ENCODE measurements around the gene XRN1. TPM values are rescaled to one million over a fixed set of nuclear protein-coding genes. Genes with fewer than 3 reads are reported as not detected.

XRN1 gene
- total and polyA plus RNA-seq, 9 donors: 7.6 to 49.9 (median 42.4) TPM

DNA sequence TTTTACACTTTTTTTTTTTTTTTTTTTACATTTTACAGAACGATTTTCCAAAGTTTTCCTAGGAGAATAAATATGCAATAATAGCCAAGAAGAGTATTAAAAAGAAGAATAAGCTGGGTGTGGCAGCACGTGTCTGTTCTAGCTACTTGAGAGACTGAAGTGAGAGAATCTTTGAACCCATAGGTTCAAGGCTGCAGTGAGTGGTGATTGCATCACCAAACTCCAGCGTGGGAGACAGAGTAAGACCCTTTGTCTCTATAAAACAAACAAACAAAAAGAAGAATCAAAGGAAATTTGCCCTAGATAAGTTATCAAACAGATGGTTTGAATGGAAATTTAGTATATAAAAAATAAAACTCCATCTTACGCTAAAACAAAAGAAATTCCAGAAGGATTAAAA, 13.3 kb downstream of the XRN1 start:
- TF ChIP-seq EP300 (IDR thresholded peaks at IDR 0.05) (no peak), POLR2A (IDR thresholded peaks at IDR 0.05) (no peak)
- TF ChIP-seq, protein P1, sequence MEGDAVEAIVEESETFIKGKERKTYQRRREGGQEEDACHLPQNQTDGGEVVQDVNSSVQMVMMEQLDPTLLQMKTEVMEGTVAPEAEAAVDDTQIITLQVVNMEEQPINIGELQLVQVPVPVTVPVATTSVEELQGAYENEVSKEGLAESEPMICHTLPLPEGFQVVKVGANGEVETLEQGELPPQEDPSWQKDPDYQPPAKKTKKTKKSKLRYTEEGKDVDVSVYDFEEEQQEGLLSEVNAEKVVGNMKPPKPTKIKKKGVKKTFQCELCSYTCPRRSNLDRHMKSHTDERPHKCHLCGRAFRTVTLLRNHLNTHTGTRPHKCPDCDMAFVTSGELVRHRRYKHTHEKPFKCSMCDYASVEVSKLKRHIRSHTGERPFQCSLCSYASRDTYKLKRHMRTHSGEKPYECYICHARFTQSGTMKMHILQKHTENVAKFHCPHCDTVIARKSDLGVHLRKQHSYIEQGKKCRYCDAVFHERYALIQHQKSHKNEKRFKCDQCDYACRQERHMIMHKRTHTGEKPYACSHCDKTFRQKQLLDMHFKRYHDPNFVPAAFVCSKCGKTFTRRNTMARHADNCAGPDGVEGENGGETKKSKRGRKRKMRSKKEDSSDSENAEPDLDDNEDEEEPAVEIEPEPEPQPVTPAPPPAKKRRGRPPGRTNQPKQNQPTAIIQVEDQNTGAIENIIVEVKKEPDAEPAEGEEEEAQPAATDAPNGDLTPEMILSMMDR (IDR thresholded peaks at IDR 0.05): no peak
- no peak overlapping the region for H3K27ac ChIP-seq
- 56 to 70% (median 59%) methylated on average over 4 of the region's 4 CpGs for WGBS, 3 donors
- intact Hi-C loops (cut with DNase I): no loop called here
- no peaks in the 10 kb centered on the region for H3K27me3 ChIP-seq
- H3K4me3 ChIP-seq: no peak overlapping the region
- H3K36me3 ChIP-seq: no peaks in the 10 kb centered on the region
- DNase-seq: no peak
- H3K4me1 ChIP-seq (ENCODE audit: insufficient read depth): no peaks in the 10 kb centered on the region
- no peaks in the 10 kb centered on the region for H3K9me3 ChIP-seq

DNA sequence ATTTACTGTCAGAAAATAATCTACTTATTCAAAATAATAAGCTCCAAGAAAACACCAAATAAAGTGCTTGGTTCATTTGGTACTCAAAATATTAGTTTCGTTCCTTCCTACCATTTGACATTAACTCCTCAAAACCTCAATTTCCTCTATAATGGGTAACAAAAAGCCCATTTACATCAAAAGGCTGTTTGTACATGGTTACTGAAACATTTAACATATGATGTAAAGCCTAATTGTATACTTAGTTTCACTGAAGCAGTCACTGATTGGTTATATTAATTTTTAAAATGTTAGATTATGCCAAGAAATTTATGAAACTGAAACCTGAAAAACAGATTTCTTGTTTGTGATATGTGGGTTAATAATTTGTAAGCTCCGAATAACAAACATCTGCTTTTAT, 14.7 kb downstream of the XRN1 start:
- Histone ChIP-seq H3K27ac (no peak overlapping the region), H3K36me3 (no peaks in the 10 kb centered on the region), H3K4me1 (ENCODE audit: insufficient read depth) (no peaks in the 10 kb centered on the region), H3K27me3 (no peaks in the 10 kb centered on the region), H3K4me3 (no peak overlapping the region), H3K9me3 (no peaks in the 10 kb centered on the region)
- TF ChIP-seq EP300 (IDR thresholded peaks at IDR 0.05) (no peak), POLR2A (IDR thresholded peaks at IDR 0.05) (no peak)
- TF ChIP-seq, protein P1 (IDR thresholded peaks at IDR 0.05): no peak
- WGBS, 3 donors: 46 to 62% (median 55%) methylated on average over 2 of the region's 2 CpGs
- intact Hi-C loops (cut with DNase I): no loop called here
- DNase-seq: no peak

DNA sequence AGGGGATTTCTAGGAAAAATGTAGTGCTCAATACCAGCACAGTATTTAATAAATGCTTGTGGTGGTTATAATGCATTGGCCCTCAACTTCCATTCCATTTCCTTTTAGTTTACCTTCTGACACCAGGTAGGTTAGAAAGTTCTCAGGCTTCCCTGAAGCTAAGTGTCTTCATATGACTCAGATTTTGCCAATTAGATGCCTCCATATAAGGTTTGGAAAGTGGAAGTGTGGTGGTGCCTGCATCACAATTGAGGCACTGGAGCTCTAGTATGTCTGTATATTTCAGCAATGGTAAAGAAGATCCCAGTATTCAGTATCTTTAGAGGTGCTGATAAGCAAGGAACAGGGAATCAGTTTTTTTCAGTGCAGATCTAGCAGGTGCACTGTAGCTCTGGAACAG, 18.3 kb downstream of the XRN1 start:
- TF ChIP-seq, protein P1 (IDR thresholded peaks at IDR 0.05): no peak
- TF ChIP-seq POLR2A (IDR thresholded peaks at IDR 0.05) (no peak), EP300 (IDR thresholded peaks at IDR 0.05) (no peak)
- Histone ChIP-seq H3K36me3 (no peaks in the 10 kb centered on the region), H3K27ac (no peak overlapping the region), H3K4me1 (ENCODE audit: insufficient read depth) (no peaks in the 10 kb centered on the region), H3K9me3 (no peaks in the 10 kb centered on the region), H3K27me3 (no peaks in the 10 kb centered on the region), H3K4me3 (no peak overlapping the region)
- intact Hi-C loops (cut with DNase I): no loop called here
- DNase-seq: no peak

DNA sequence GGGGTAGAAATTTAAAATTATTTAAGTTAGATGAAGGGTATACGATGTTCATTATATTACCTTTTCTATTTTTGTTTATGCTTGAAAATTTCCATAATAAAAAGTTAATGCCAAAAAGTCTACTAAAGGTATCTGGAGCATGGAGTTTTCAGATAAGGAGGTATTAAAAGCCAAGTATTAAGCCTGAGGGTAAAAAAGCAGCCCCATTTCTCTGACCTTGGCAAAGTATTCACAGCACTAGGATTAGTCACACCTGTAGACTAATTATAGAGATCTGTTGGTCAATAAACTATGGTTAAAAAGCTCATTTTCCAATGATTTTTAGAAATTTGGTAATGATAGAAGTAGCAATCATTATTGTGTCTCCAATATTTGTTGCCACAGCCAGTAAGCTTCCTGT, 23.1 kb downstream of the XRN1 start:
- TF ChIP-seq POLR2A (IDR thresholded peaks at IDR 0.05) (no peak), EP300 (IDR thresholded peaks at IDR 0.05) (no peak)
- TF ChIP-seq, protein P1 (IDR thresholded peaks at IDR 0.05): no peak
- H3K9me3 ChIP-seq: no peaks in the 10 kb centered on the region
- 90 to 96% (median 95%) methylated on average over 1 of the region's 1 CpG for WGBS, 3 donors
- intact Hi-C loops (cut with DNase I): no loop called here
- no peak overlapping the region for H3K4me3 ChIP-seq
- no peak for DNase-seq
- no peak overlapping the region for H3K27ac ChIP-seq
- H3K36me3 ChIP-seq: no peaks in the 10 kb centered on the region
- H3K27me3 ChIP-seq: no peaks in the 10 kb centered on the region
- no peaks in the 10 kb centered on the region for H3K4me1 ChIP-seq (ENCODE audit: insufficient read depth)
